AG04450 (cell line): ENCODE results near the gene RPS16. TPM values are rescaled to one million over a fixed set of nuclear protein-coding genes. Genes with fewer than 3 reads are reported as not detected.
"Not testable (repeated sequence)": the region's sequence is repeated elsewhere in the genome, so short reads cannot be mapped to it uniquely, and the experiment has no call there.

Experiments used
- CTCF ChIA-PET: fragments of 300-600, 350-600 bp; formaldehyde crosslinking; extraction: SDS; loops from one replicate; lab custom pipeline; 2022; ENCODE audit warnings: antibody characterized with exemption, inconsistent platforms; lab: Charles Lee
- POLR2A ChIA-PET: fragments of 350-600 bp; formaldehyde crosslinking; extraction: SDS; loops from one replicate; lab custom pipeline; 2021; ENCODE audit warnings: antibody characterized with exemption, inconsistent platforms; lab: Yijun Ruan, JAX
- DNase-seq: peaks from one replicate; pipeline ENCODE4 v3.0.0-alpha.2; 2011; ENCODE audit warnings: low read depth, low spot score
- H3K27ac ChIP-seq: one replicate; pipeline ENCODE4 v1.5.1; 2012; ENCODE audit warnings: low read depth, low read length, control low read depth
- H3K27me3 ChIP-seq: one replicate; pipeline ENCODE4 v1.6.0; 2012; ENCODE audit warnings: low read length; ENCODE audit not compliant: control insufficient read depth, insufficient read depth
- H3K4me3 ChIP-seq: 2 replicates; pipeline ENCODE4 v1.5.1; 2011; ENCODE audit warnings: mild to moderate bottlenecking, low read depth, low read length, control low read depth
- H3K9me3 ChIP-seq: 2 replicates; pipeline ENCODE4 v1.5.1; 2012; ENCODE audit warnings: low read length; ENCODE audit not compliant: control insufficient read depth, insufficient read depth
- polyA plus RNA-seq: library from polyadenylated mRNA; depleted of rRNA; stranded (reverse); fragments of >200 nt; gene quantifications from 2 replicates; pipeline ENCODE4 v1.2.3, GENCODE V29; 2011
- TF ChIP-seq, protein P1 (sequence below): IDR thresholded peaks from 2 replicates; pipeline ENCODE4 v1.5.1; 2011; ENCODE audit warnings: low read depth, low read length, control low read depth, inconsistent platforms

The RPS16 gene
- polyA plus RNA-seq, 1 experiment = 1,488 TPM

DNA sequence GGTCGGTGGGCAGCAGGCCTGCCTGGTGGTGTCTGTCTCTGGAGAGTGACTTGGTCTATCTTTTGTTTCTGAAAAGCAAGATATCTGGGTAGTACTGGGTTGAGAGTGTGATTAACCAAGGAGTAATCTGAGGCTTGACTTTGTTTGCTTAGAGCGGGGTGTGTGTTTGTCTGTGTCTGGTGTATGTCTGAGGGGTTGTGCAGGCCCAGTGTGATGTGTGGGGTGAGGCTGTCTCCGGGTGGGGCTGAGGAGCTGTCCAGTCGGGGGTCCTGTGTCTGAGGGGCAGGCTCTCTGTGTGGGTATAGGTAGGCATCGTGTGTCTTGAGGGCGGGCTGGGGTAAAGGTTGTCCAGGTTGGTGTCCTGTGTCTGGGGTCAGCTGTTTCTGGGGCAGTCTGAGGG, 33.8 kb upstream of the RPS16 start:
- Histone ChIP-seq H3K4me3 (no peak overlapping the region), H3K27me3 (no peaks in the 10 kb centered on the region), H3K27ac (no peak overlapping the region), H3K9me3 (no peaks in the 10 kb centered on the region; the same call in 1 of the 2 replicates)
- POLR2A ChIA-PET = no interaction called here
- CTCF ChIA-PET = no interaction called here
- no peak for DNase-seq
- TF ChIP-seq, protein P1, sequence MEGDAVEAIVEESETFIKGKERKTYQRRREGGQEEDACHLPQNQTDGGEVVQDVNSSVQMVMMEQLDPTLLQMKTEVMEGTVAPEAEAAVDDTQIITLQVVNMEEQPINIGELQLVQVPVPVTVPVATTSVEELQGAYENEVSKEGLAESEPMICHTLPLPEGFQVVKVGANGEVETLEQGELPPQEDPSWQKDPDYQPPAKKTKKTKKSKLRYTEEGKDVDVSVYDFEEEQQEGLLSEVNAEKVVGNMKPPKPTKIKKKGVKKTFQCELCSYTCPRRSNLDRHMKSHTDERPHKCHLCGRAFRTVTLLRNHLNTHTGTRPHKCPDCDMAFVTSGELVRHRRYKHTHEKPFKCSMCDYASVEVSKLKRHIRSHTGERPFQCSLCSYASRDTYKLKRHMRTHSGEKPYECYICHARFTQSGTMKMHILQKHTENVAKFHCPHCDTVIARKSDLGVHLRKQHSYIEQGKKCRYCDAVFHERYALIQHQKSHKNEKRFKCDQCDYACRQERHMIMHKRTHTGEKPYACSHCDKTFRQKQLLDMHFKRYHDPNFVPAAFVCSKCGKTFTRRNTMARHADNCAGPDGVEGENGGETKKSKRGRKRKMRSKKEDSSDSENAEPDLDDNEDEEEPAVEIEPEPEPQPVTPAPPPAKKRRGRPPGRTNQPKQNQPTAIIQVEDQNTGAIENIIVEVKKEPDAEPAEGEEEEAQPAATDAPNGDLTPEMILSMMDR = no peak

DNA sequence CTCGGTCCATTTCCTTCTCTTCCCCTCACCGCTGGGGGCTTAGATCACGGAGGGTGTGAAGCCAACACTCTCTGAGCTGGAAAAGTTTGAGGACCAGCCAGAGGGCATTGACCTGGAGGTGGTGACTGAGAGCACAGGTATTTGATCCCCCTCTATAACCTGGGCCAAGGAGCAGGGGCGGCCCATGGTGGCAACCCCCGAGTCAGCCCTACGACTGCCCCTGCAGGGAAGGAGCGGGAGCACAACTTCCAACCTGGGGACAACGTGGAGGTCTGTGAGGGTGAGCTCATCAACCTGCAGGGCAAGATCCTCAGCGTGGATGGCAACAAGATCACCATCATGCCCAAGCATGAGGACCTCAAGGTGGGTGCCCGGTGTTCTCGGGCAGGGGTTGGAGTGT, 33.3 kb upstream of the RPS16 start:
- H3K9me3 ChIP-seq = no peaks in the 10 kb centered on the region; the same call in 1 of the 2 replicates
- H3K27ac ChIP-seq = no peak overlapping the region
- no peak for DNase-seq
- ChIA-PET POLR2A (no interaction called here), CTCF (no interaction called here)
- no peak overlapping the region for H3K4me3 ChIP-seq
- TF ChIP-seq, protein P1 = no peak
- no peaks in the 10 kb centered on the region for H3K27me3 ChIP-seq

DNA sequence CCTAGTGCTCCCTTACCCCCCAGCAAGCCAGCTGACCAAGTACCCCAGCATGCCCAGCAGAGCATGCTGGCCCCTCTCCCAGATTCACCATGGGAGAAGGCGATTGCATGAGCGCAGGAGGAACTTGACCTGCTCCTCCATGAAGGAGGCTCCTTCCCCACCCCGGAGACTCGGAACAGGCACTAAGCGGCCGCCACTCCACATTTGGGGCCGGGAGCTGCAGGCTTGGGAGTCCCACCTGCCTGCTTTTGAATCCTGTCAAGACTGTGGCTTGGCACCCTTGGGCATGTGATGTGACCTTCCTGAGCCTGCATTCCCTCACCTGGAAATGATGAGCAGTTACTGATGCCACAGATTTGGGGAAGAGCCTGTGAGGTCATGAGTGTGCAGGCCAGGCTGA, 32.2 kb upstream of the RPS16 start:
- POLR2A ChIA-PET = no interaction called here
- DNase-seq = no peak
- CTCF ChIA-PET = no interaction called here
- Histone ChIP-seq H3K9me3 (no peaks in the 10 kb centered on the region; the same call in 1 of the 2 replicates), H3K27me3 (no peaks in the 10 kb centered on the region), H3K27ac (no peak overlapping the region), H3K4me3 (no peak overlapping the region)
- TF ChIP-seq, protein P1 = no peak

DNA sequence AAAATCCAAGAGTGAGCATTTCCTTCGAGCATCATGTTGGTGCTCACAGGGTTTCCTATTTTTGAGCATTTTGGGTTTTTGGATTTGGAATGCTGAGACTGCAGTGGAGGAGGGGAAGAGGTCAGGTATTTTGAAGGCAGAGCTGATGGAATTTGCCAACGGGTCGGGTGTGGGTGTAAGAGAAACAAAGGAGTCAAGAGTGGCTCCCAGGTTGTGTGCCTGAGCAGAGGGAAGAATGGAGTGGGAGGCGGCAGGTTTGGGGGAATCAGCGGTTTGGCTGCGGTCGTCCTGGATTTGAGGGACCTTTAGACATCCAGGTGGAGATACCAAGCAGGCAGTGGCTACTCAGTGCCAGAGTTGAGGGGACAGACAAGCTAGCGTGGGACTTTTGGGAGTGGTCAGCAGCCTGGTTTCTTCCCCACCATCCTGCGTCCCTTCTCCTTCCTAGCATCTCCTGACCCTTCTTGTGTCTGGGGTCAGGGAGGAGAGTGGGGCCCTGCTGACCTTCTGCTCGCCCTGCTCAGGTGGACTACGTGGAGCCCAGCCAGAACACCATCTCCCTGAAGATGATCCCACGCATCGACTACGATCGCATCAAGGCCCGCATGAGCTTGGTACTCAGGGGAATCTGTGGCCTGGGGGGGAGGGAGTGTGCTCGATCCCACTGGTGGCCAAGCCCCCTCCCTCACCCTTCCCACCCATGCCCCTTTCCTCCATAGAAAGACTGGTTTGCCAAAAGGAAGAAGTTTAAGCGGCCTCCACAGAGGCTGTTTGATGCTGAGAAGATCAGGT, 30.4 kb upstream of the RPS16 start:
- no peak overlapping the region for H3K4me3 ChIP-seq
- no peak for DNase-seq
- ChIA-PET POLR2A (no interaction called here), CTCF (interaction anchor here (0.5 kb wide), 2 partner anchors 9 to 530 kb away, joined by 3 to 4 read pairs; no protein-coding TSS in a partner anchor)
- TF ChIP-seq, protein P1 = no peak
- H3K27ac ChIP-seq = no peak overlapping the region
- H3K27me3 ChIP-seq = no peaks in the 10 kb centered on the region
- H3K9me3 ChIP-seq = no peaks in the 10 kb centered on the region; the same call in 1 of the 2 replicates

DNA sequence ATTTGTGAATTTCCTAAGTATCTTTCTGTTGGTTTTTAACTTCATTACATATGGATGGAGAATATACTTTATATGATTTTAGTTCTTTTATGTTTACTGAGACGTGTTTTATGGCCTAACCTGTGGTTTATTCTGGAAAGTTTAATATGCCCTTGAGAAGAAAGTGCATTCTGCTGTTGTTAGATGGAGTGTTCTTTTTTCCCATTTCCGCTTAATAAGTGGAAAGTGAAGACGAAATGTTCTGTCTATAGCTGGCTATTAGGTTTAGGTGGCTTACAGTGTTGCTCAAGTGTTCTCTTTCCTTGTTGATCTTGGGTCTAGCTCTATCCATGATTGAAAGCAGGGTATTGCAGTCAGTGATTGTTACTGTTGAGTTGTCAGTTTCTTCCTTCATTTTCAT, 27.7 kb upstream of the RPS16 start:
- H3K4me3 ChIP-seq = no peak overlapping the region
- POLR2A ChIA-PET = interaction anchor here (0.6 kb wide), 1 partner anchor 17 kb away, joined by 7 read pairs; the partner anchor contains the start of gene TIMM50
- H3K9me3 ChIP-seq = no peaks in the 10 kb centered on the region; the same call in 1 of the 2 replicates
- no peak for DNase-seq
- no peak overlapping the region for H3K27ac ChIP-seq
- CTCF ChIA-PET = interaction anchor here (0.6 to 2.3 kb wide), 2 partner anchors 11 to 22 kb away, joined by 4 to 14 read pairs; no protein-coding TSS in a partner anchor
- TF ChIP-seq, protein P1 = no peak
- H3K27me3 ChIP-seq = no peaks in the 10 kb centered on the region

DNA sequence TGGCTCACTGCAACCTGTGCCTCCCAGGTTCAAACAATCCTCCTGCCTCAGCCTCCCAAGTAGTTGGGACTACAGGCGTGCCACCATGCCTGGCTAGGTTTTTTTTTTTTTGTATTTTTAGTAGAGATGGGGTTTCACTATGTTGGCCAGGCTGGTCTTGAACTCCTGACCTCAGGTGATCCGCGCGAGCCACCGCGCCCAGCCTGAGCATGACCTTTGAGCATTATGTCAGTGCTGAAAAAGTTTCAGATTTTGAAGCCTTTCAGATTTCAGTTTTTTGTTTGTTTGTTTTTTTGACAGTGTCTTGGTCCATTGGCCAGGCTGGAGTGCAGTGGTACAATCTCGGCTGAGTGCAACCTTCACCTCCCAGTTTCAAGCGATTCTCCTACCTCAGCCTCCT, 15.5 kb upstream of the RPS16 start:
- H3K4me3 ChIP-seq, H3K27ac ChIP-seq, POLR2A ChIA-PET, H3K9me3 ChIP-seq, H3K27me3 ChIP-seq, CTCF ChIA-PET, DNase-seq: not testable (repeated sequence)
